Activated T-cell treated with anti-CD3 and anti-CD28 coated beads for 48 hours (primary cell): ENCODE results near the gene PGAM5.

Experiments used
- DNase-seq: peaks from one replicate; pipeline ENCODE4 v3.0.0-alpha.2; 2020; ENCODE audit warnings: low read depth

The PGAM5 gene

GRCh38 chr12:132710405-132711079 lies at the start of gene PGAM5:
TSS of gene PGAM5 (plus strand) at chr12:132710842. CDS start at chr12:132710877, 35 bp downstream.
- DNase-seq = peak; percentile 90

- no peak for DNase-seq
Observed at GRCh38 chr12:132660996-132661395, 49.6 kb upstream of the PGAM5 start.

GRCh38 chr12:132661972-132662371 lies 48.7 kb upstream of the PGAM5 start:
- DNase-seq = no peak

GRCh38 chr12:132662901-132663755 lies 47.5 kb upstream of the PGAM5 start:
- DNase-seq = no peak

GRCh38 chr12:132664206-132665148 lies 46.2 kb upstream of the PGAM5 start:
- DNase-seq = no peak

GRCh38 chr12:132665149-132665491 lies 45.5 kb upstream of the PGAM5 start:
- DNase-seq = no peak

- no peak for DNase-seq
Observed at GRCh38 chr12:132665794-132666193, 44.8 kb upstream of the PGAM5 start.

- no peak for DNase-seq
Observed at GRCh38 chr12:132668191-132669088, 42.2 kb upstream of the PGAM5 start.

- DNase-seq = no peak
Observed at GRCh38 chr12:132669166-132669879, 41.3 kb upstream of the PGAM5 start.

GRCh38 chr12:132672116-132672515 lies 38.5 kb upstream of the PGAM5 start:
- no peak for DNase-seq

- no peak for DNase-seq
Observed at GRCh38 chr12:132672678-132673077, 38.0 kb upstream of the PGAM5 start.

GRCh38 chr12:132673288-132674179 lies 37.1 kb upstream of the PGAM5 start:
- no peak for DNase-seq

- DNase-seq = no peak
Observed at GRCh38 chr12:132674561-132674960, 36.1 kb upstream of the PGAM5 start.

GRCh38 chr12:132675757-132676432 lies 34.7 kb upstream of the PGAM5 start:
- no peak for DNase-seq

- DNase-seq = no peak
Observed at GRCh38 chr12:132677492-132677891, 33.1 kb upstream of the PGAM5 start.

GRCh38 chr12:132685400-132685799 lies 25.2 kb upstream of the PGAM5 start:
- no peak for DNase-seq

- no peak for DNase-seq
Observed at GRCh38 chr12:132686825-132687210, 23.8 kb upstream of the PGAM5 start.

GRCh38 chr12:132687211-132688164 lies 23.2 kb upstream of the PGAM5 start, which contains the start of the genes POLE and PXMP2:
TSS of gene POLE (minus strand) at chr12:132687342. CDS start at chr12:132687315, 27 bp downstream.
TSS of gene PXMP2 (plus strand) at chr12:132687587. CDS start at chr12:132687671, 84 bp downstream.
- DNase-seq = peak; percentile 95
